GM21515 (cell line): ENCODE measurements around the gene MAB21L3.

Experiments
- ATAC-seq: cut with Tn5 transposase; IDR thresholded peaks from one replicate; pipeline ENCODE4 v1.9.1; 2021; ENCODE audit not compliant: unreplicated experiment

The MAB21L3 gene

GRCh38 chr1:116110567-116111523, at the start of gene MAB21L3:
Gene MAB21L3 (plus strand): TSS chr1:116111399. CDS start chr1:116112616, 1,217 bp downstream.
- peak; percentile 61 for ATAC-seq

GRCh38 chr1:116062201-116062600, 49.0 kb upstream of the MAB21L3 start:
- ATAC-seq = no peak

GRCh38 chr1:116064616-116065015, 46.6 kb upstream of the MAB21L3 start:
- no peak for ATAC-seq

- ATAC-seq = no peak
These were observed 44.2 kb upstream of the MAB21L3 start for GRCh38 chr1:116066868-116067565.

- ATAC-seq = no peak
These were observed 43.7 kb upstream of the MAB21L3 start for GRCh38 chr1:116067566-116067890.

- ATAC-seq = no peak
These were observed 35.6 kb upstream of the MAB21L3 start for GRCh38 chr1:116075575-116075974.

GRCh38 chr1:116075990-116076389, 35.2 kb upstream of the MAB21L3 start:
- ATAC-seq = no peak

GRCh38 chr1:116076831-116077230, 34.4 kb upstream of the MAB21L3 start:
- no peak for ATAC-seq

- no peak for ATAC-seq
These were observed 32.4 kb upstream of the MAB21L3 start for GRCh38 chr1:116078699-116079223.

GRCh38 chr1:116087628-116088027, 23.6 kb upstream of the MAB21L3 start:
- ATAC-seq = no peak

- ATAC-seq = no peak
These were observed 21.3 kb upstream of the MAB21L3 start for GRCh38 chr1:116089870-116090269.

- no peak for ATAC-seq
These were observed 20.1 kb upstream of the MAB21L3 start for GRCh38 chr1:116091083-116091482.

GRCh38 chr1:116092752-116093489, 18.3 kb upstream of the MAB21L3 start:
- no peak for ATAC-seq

GRCh38 chr1:116095027-116095426, 16.2 kb upstream of the MAB21L3 start:
- ATAC-seq = no peak

- no peak for ATAC-seq
These were observed 15.1 kb upstream of the MAB21L3 start for GRCh38 chr1:116096013-116096618.

GRCh38 chr1:116097626-116098025, 13.6 kb upstream of the MAB21L3 start:
- no peak for ATAC-seq

- ATAC-seq = no peak
These were observed 11.8 kb upstream of the MAB21L3 start for GRCh38 chr1:116099379-116099778.

GRCh38 chr1:116099919-116100318, 11.3 kb upstream of the MAB21L3 start:
- ATAC-seq = no peak

GRCh38 chr1:116104667-116105066, 6.5 kb upstream of the MAB21L3 start:
- ATAC-seq = no peak

- no peak for ATAC-seq
These were observed 5.2 kb upstream of the MAB21L3 start for GRCh38 chr1:116105996-116106395.

- ATAC-seq = no peak
These were observed 4.6 kb upstream of the MAB21L3 start for GRCh38 chr1:116106646-116107045.
